Calu3 (cell line): Measurements from ENCODE around the gene HCK. TPM values are rescaled to one million over a fixed set of nuclear protein-coding genes. Genes with fewer than 3 reads are reported as not detected.

Source experiments
- BruUV-seq: library from RNA; stranded (reverse); fragments of 400-500 nt; replicated peaks from 2 replicates; lab custom pipeline; 2021; lab: Mats Ljungman, UMichigan
- CTCF ChIA-PET: fragments of 300-600 bp; sonication (Branson Sonifier 250); formaldehyde crosslinking; loops from one replicate; lab custom pipeline; 2022; ENCODE audit warnings: antibody characterized with exemption; lab: Charles Lee
- DNase-seq: peaks from one replicate; pipeline ENCODE4 v3.0.0; 2022
- H3K27ac Mint-ChIP-seq: one replicate; pipeline ENCODE4 v1.8.0; 2022; ENCODE audit warnings: mixed read lengths; ENCODE audit not compliant: unreplicated experiment
- H3K27me3 Mint-ChIP-seq: one replicate; pipeline ENCODE4 v1.8.0; 2022; ENCODE audit warnings: mixed read lengths; ENCODE audit not compliant: unreplicated experiment
- H3K36me3 Mint-ChIP-seq: one replicate; pipeline ENCODE4 v1.8.0; 2022; ENCODE audit warnings: mild to moderate bottlenecking, moderate library complexity, mixed read lengths; ENCODE audit not compliant: insufficient read depth, unreplicated experiment
- H3K4me1 Mint-ChIP-seq: one replicate; pipeline ENCODE4 v1.8.0; 2022; ENCODE audit warnings: mild to moderate bottlenecking, low read depth, mixed read lengths; ENCODE audit not compliant: unreplicated experiment
- H3K4me3 Mint-ChIP-seq: one replicate; pipeline ENCODE4 v1.8.0; 2022; ENCODE audit warnings: mild to moderate bottlenecking, low read depth, moderate library complexity, mixed read lengths; ENCODE audit not compliant: unreplicated experiment
- H3K9me3 Mint-ChIP-seq: one replicate; pipeline ENCODE4 v1.8.0; 2022; ENCODE audit warnings: low read depth, mixed read lengths; ENCODE audit not compliant: unreplicated experiment
- CTCF ChIP-seq: fragments of 200-600 bp; IDR thresholded peaks from one replicate; pipeline ENCODE4 v1.8.0; 2022; ENCODE audit warnings: antibody characterized with exemption; ENCODE audit not compliant: unreplicated experiment
- intact Hi-C: fragments of 100-400 bp; cut with micrococcal nuclease; formaldehyde crosslinking; loops from one replicate; pipeline ENCODE4 v1.10.0; 2022; ENCODE audit not compliant: unreplicated experiment
- total RNA-seq: library from RNA; stranded (reverse); gene quantifications from 2 replicates; pipeline ENCODE4 v1.2.3, GENCODE V29; 2022

Gene HCK
- total RNA-seq, 1 experiment from 2014 or later, result not detected

- no peak overlapping the region for H3K4me3 Mint-ChIP-seq
These were observed 44.9 kb upstream of the HCK start for GRCh38 chr20:32006841-32007786.

GRCh38 chr20:32007787-32008616, 44.0 kb upstream of the HCK start:
- H3K9me3 Mint-ChIP-seq, result no peaks in the 10 kb centered on the region
- no peaks in the 10 kb centered on the region for H3K36me3 Mint-ChIP-seq
- no peak for DNase-seq
- H3K27me3 Mint-ChIP-seq, result peaks cover 98% of the 10 kb centered on the region
- no peak overlapping the region for H3K4me3 Mint-ChIP-seq
- BruUV-seq, result no TSS peak
- peaks cover 8% of the 10 kb centered on the region for H3K4me1 Mint-ChIP-seq
- no peak for TF ChIP-seq CTCF
- no peak overlapping the region for H3K27ac Mint-ChIP-seq
- intact Hi-C loops, result no loop called here
- CTCF ChIA-PET, result interaction anchor here (1.6 kb wide), 1 partner anchor 10 kb away, joined by 8 read pairs; no protein-coding TSS in a partner anchor

More at GRCh38 chr20:32006841-32007786, 44.9 kb upstream of the HCK start:
- no peak for DNase-seq
- Mint-ChIP-seq H3K27me3 (peaks cover 98% of the 10 kb centered on the region), H3K4me1 (peaks cover 8% of the 10 kb centered on the region), H3K36me3 (no peaks in the 10 kb centered on the region), H3K27ac (no peak overlapping the region), H3K9me3 (no peaks in the 10 kb centered on the region)
- CTCF ChIA-PET, result interaction anchor here (1.6 kb wide), 1 partner anchor 11 kb away, joined by 8 read pairs; no protein-coding TSS in a partner anchor
- TF ChIP-seq CTCF, result no peak
- BruUV-seq, result no TSS peak
- intact Hi-C loops, result no loop called here

- no TSS peak for BruUV-seq
- Mint-ChIP-seq H3K4me3 (no peak overlapping the region), H3K27ac (no peak overlapping the region), H3K36me3 (no peaks in the 10 kb centered on the region), H3K4me1 (peaks cover 8% of the 10 kb centered on the region), H3K27me3 (peaks cover 98% of the 10 kb centered on the region), H3K9me3 (no peaks in the 10 kb centered on the region)
- intact Hi-C loops, result no loop called here
- CTCF ChIA-PET, result interaction anchor here (0.6 to 0.7 kb wide), 2 partner anchors 8 to 99 kb away, joined by 3 read pairs; no protein-coding TSS in a partner anchor
- no peak for TF ChIP-seq CTCF
- DNase-seq, result no peak
These were observed 42.5 kb upstream of the HCK start for GRCh38 chr20:32009564-32009963.

- DNase-seq, result no peak
- Mint-ChIP-seq H3K4me3 (no peak within 1 kb of the TSS), H3K36me3 (no peaks in the 10 kb centered on the region), H3K4me1 (peaks cover 8% of the 10 kb centered on the region), H3K27me3 (peaks cover 98% of the 10 kb centered on the region), H3K9me3 (no peaks in the 10 kb centered on the region), H3K27ac (no peak within 1 kb of the TSS)
- intact Hi-C loops, result no loop called here
- no peak for TF ChIP-seq CTCF
- no TSS peak for BruUV-seq
- CTCF ChIA-PET, result interaction anchor here (0.6 kb wide), 1 partner anchor 8 kb away, joined by 3 read pairs; no protein-coding TSS in a partner anchor
These were observed 41.9 kb upstream of the HCK start, which contains the start of gene CCM2L for GRCh38 chr20:32010101-32010500. CCM2L (plus strand) TSS chr20:32010438; CDS start chr20:32010455, 17 bp downstream.
